Measurements from ENCODE around the gene CYB561. TPM values are rescaled to one million over a fixed set of nuclear protein-coding genes. Genes with fewer than 3 reads are reported as not detected.
A peak's percentile ranks its signal among the peaks of the same experiment; 100 is the strongest.

The CYB561 gene
- total RNA-seq, 1 experiment from 2014 or later = 40.1 TPM

DNA sequence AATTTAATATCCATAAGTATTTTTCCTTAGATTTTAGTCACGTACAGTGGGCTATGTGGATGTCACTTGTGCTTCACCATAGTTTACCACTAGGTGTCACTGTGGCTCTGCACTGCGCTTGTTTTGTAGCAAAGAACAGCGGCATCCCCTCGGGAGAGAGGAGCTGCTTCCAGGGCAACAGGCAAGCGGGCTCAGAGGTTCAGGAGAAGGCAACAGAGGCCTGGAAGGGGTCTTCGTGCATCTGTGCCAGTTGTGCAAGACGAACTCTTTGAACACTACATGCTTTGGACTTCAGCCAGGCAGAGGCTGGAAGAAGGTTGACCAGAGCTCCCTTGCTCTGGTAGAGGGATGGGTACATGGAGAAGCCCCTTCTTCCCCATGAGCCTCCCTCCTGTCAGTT lies 20.6 kb downstream of the CYB561 start:
- Histone ChIP-seq H3K27me3 (ENCODE audit: control insufficient read depth, insufficient read depth, low read length) (no peaks in the 10 kb centered on the region), H3K27ac (ENCODE audit: low read length) (no peak overlapping the region), H3K9me3 (ENCODE audit: control insufficient read depth, insufficient read depth, low read depth, low read length) (no peaks in the 10 kb centered on the region), H3K36me3 (ENCODE audit: control insufficient read depth, insufficient read depth, low read length) (no peaks in the 10 kb centered on the region), H3K4me3 (ENCODE audit: low read depth in 2 of 2, low read length in 2 of 2) (no peak overlapping the region), H3K4me1 (ENCODE audit: control insufficient read depth, insufficient read depth, low read length) (peaks cover 28% of the 10 kb centered on the region)
- DNase-seq (ENCODE audit: low read depth, low spot score) (no peak), ATAC-seq (peak; percentile 91)
- in situ Hi-C loops (cut with HindIII; ENCODE audit: low pct_unique_long_range_greater_than_20kb, low sequenced_read_pairs) = no loop called here
- TF ChIP-seq, protein P1, sequence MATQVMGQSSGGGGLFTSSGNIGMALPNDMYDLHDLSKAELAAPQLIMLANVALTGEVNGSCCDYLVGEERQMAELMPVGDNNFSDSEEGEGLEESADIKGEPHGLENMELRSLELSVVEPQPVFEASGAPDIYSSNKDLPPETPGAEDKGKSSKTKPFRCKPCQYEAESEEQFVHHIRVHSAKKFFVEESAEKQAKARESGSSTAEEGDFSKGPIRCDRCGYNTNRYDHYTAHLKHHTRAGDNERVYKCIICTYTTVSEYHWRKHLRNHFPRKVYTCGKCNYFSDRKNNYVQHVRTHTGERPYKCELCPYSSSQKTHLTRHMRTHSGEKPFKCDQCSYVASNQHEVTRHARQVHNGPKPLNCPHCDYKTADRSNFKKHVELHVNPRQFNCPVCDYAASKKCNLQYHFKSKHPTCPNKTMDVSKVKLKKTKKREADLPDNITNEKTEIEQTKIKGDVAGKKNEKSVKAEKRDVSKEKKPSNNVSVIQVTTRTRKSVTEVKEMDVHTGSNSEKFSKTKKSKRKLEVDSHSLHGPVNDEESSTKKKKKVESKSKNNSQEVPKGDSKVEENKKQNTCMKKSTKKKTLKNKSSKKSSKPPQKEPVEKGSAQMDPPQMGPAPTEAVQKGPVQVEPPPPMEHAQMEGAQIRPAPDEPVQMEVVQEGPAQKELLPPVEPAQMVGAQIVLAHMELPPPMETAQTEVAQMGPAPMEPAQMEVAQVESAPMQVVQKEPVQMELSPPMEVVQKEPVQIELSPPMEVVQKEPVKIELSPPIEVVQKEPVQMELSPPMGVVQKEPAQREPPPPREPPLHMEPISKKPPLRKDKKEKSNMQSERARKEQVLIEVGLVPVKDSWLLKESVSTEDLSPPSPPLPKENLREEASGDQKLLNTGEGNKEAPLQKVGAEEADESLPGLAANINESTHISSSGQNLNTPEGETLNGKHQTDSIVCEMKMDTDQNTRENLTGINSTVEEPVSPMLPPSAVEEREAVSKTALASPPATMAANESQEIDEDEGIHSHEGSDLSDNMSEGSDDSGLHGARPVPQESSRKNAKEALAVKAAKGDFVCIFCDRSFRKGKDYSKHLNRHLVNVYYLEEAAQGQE (IDR thresholded peaks at IDR 0.05; ENCODE audit: insufficient read depth in 1 of 2, low read depth in 2 of 2, low read length in 1 of 2) = no peak
- peak; percentile 96 for TF ChIP-seq CTCF (IDR thresholded peaks at IDR 0.05)
- no peak for TF ChIP-seq TCF7L2 (IDR thresholded peaks at IDR 0.05; ENCODE audit: low read depth, low read length)
- POLR2A ChIA-PET = no interaction called here
- CTCF ChIA-PET = interaction anchor here (0.5 to 2.9 kb wide), 14 partner anchors 8 to 1325 kb away, joined by 3 to 24 read pairs (median 6); no protein-coding TSS in a partner anchor
- BruUV-seq (replicated peaks) = no TSS peak
- intact Hi-C loops (cut with micrococcal nuclease; ENCODE audit: unreplicated experiment) = loop anchor here (1.0 to 5.0 kb wide), 2 partner anchors 52 to 187 kb away; partner anchors contain the start of gene ACE

DNA sequence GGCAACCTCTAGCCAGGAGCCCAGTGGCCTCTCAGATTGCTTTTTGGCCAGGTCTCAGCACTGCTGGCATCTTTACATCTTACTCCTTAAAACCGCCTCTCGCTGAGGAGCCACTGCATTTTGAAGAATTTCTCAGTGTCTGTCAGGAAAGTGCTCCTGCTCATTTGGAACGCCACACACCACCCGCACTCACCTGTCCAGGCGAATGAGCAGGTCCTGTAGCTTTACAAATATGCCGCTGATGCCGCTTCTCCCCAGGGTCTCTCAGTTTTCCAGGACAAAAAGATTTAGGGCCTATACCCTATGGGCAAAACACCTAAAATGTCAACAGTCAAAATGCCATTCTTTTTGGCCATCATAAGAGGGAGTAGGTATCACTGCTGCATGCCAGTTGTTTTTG lies 22.1 kb downstream of the CYB561 start:
- no TSS peak for BruUV-seq (replicated peaks)
- intact Hi-C loops (cut with micrococcal nuclease; ENCODE audit: unreplicated experiment) (no loop called here), in situ Hi-C loops (cut with HindIII; ENCODE audit: low pct_unique_long_range_greater_than_20kb, low sequenced_read_pairs) (no loop called here)
- Histone ChIP-seq H3K4me3 (ENCODE audit: low read depth in 2 of 2, low read length in 2 of 2) (no peak overlapping the region), H3K9me3 (ENCODE audit: control insufficient read depth, insufficient read depth, low read depth, low read length) (no peaks in the 10 kb centered on the region), H3K4me1 (ENCODE audit: control insufficient read depth, insufficient read depth, low read length) (peaks cover 28% of the 10 kb centered on the region), H3K27me3 (ENCODE audit: control insufficient read depth, insufficient read depth, low read length) (no peaks in the 10 kb centered on the region), H3K27ac (ENCODE audit: low read length) (no peak overlapping the region), H3K36me3 (ENCODE audit: control insufficient read depth, insufficient read depth, low read length) (no peaks in the 10 kb centered on the region; the same call in 1 of the 2 replicates)
- no peak for ATAC-seq
- TF ChIP-seq TCF7L2 (IDR thresholded peaks at IDR 0.05; ENCODE audit: low read depth, low read length) (no peak), SIN3A (IDR thresholded peaks at IDR 0.05; ENCODE audit: borderline replicate concordance, insufficient read depth, low read depth, low read length) (no peak), POLR2AphosphoS5 (IDR thresholded peaks at IDR 0.05; ENCODE audit: low read depth, low read length) (no peak), CTCF (IDR thresholded peaks at IDR 0.05) (no peak)
- TF ChIP-seq, protein P1 (IDR thresholded peaks at IDR 0.05; ENCODE audit: insufficient read depth in 1 of 2, low read depth in 2 of 2, low read length in 1 of 2) = no peak
- ChIA-PET CTCF (interaction anchor here (1.8 to 2.9 kb wide), 2 partner anchors 55 to 429 kb away, joined by 3 to 24 read pairs; no protein-coding TSS in a partner anchor), POLR2A (no interaction called here)
- DNase-seq (ENCODE audit: low read depth, low spot score) = no peak

Data from Panc1 (cell line).